GM23248 (cell line): ENCODE results near the gene ZNF474.

Experiments
- EZH2 ChIP-seq: fragments of 200-600 bp; sonication (generic); IDR thresholded peaks from 2 replicates; pipeline ENCODE4 v1.6.1; 2018; ENCODE audit warnings: antibody characterized with exemption, mild to moderate bottlenecking; ENCODE audit not compliant: insufficient read depth, poor library complexity, severe bottlenecking
- EZH2phosphoT487 ChIP-seq: fragments of 200-600 bp; sonication (generic); IDR thresholded peaks from 2 replicates; pipeline ENCODE4 v1.6.1; 2018; ENCODE audit warnings: antibody characterized with exemption, moderate library complexity, mild to moderate bottlenecking, low read depth; ENCODE audit not compliant: insufficient read depth

GRCh38 chr5:122155546-122155945 is 26.2 kb downstream of the ZNF474 start:
- TF ChIP-seq EZH2phosphoT487 (no peak), EZH2 (no peak)
